IPS DF 6.9 (cell line): ENCODE results near the gene KLHL22.
"Not testable (repeated sequence)": the region's sequence is repeated elsewhere in the genome, so short reads cannot be mapped to it uniquely, and the experiment has no call there.

Experiments used
- DNase-seq: peaks from one replicate; pipeline ENCODE4 v3.0.0-alpha.2; 2013; ENCODE audit warnings: low read depth, low spot score
- H3K27ac ChIP-seq: one replicate; pipeline ENCODE4 v1.5.1; 2013; ENCODE audit warnings: low read length, control low read depth
- H3K27me3 ChIP-seq: 2 replicates; pipeline ENCODE4 v1.6.1; 2013; ENCODE audit warnings: mild to moderate bottlenecking, low read length; ENCODE audit not compliant: control insufficient read depth, insufficient read depth
- H3K36me3 ChIP-seq: 2 replicates; pipeline ENCODE4 v1.6.1; 2013; ENCODE audit warnings: low read length; ENCODE audit not compliant: control insufficient read depth, insufficient read depth
- H3K4me1 ChIP-seq: 2 replicates; pipeline ENCODE4 v1.6.1; 2013; ENCODE audit warnings: low read length; ENCODE audit not compliant: control insufficient read depth, insufficient read depth
- H3K4me3 ChIP-seq: 2 replicates; pipeline ENCODE4 v1.5.1; 2013; ENCODE audit warnings: mild to moderate bottlenecking, low read length
- H3K9me3 ChIP-seq: 2 replicates; pipeline ENCODE4 v1.6.1; 2013; ENCODE audit warnings: low read length, inconsistent platforms; ENCODE audit not compliant: control insufficient read depth, insufficient read depth
- WGBS: extraction: QIAGEN DNeasy Blood & Tissue Kit; methylation state at CpG from one replicate; pipeline ENCODE4 v1.1.7; 2013; ENCODE audit warnings: mixed read lengths, missing lambda C conversion rate; ENCODE audit not compliant: insufficient read length, insufficient coverage; 5-methylcytosine and 5-hydroxymethylcytosine counted together

KLHL22 gene

DNA sequence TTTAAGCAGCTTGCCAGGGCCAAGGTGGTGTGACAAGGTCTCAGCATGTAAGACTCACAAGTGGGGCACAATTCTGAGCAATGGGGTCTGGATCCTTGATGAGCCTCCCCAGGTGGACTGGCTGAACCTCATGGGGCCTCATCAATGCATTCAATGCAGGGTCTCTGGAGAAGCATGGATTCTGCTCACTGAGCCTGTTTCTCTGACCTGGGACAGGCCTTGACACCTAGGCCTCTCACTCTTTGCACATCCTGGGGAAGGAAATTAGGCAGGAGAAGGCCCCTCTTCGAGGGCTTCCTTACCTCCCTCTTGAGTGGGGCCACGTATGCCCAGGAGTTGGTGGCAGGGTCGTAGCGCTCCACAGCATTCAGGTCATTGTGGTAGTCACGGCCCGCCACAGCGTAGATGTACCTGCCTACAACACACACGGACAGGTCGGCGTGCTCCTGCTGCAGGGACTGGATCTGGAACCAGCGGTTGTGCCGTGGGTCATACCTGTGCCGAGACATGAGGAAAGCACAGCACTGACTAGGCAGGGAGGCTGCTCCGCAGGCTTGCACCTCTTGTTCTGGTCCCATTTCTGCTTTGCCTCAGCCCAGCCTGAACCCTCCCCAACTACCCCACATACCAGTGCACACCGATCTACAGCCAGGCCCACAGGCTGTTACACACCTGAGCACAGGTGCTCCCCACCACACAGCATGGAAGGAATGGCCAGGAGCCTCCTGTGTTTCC is 37.9 kb downstream of the KLHL22 start:
- Histone ChIP-seq H3K4me3 (no peak overlapping the region), H3K27me3 (no peaks in the 10 kb centered on the region), H3K27ac (no peak overlapping the region), H3K36me3 (no peaks in the 10 kb centered on the region), H3K4me1 (no peaks in the 10 kb centered on the region; the same call in 1 of the 2 replicates), H3K9me3 (no peaks in the 10 kb centered on the region)
- WGBS: no CpG with 5 or more reads among the region's 15 CpGs
- DNase-seq: no peak

GRCh38 chr22:20456722-20457076 is 38.9 kb downstream of the KLHL22 start:
- Histone ChIP-seq H3K36me3 (no peaks in the 10 kb centered on the region), H3K4me1 (no peaks in the 10 kb centered on the region; the same call in 1 of the 2 replicates), H3K4me3 (no peak overlapping the region), H3K9me3 (no peaks in the 10 kb centered on the region), H3K27ac (no peak overlapping the region), H3K27me3 (no peaks in the 10 kb centered on the region)
- WGBS: no CpG with 5 or more reads among the region's 3 CpGs
- DNase-seq: no peak

DNA sequence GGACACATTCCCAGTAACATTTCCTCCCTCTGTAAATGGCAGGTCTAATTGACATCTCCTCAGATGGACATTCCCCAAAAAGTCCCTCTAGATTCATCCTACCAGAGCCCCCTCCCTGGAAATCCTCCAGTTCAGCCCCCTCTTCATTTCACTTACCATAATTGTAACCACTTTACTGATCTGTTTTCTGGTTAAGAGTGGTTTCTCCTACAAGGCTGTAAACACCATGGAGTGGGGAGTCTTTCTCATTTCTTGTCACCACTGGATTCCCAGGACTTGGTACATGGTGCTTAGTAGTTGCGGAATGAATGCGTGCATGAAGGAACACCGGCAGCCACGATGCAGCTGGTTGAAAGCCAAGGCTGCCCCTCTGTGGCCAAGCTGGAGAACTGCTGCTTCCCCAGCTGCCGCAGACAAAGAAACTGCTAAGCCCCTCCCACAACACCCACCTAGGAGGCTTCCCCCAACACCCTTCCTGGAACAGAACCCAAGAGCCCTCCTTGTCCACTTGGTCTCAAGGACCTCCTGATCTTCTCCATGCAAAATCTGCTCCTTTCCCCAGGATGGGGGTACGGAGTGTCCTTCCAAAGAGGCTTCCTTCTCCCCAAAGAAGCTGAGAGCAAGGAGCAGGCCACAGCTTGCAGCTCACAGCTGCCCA is 39.4 kb downstream of the KLHL22 start:
- Histone ChIP-seq H3K9me3 (no peaks in the 10 kb centered on the region), H3K27ac (no peak overlapping the region), H3K27me3 (no peaks in the 10 kb centered on the region), H3K4me1 (no peaks in the 10 kb centered on the region; the same call in 1 of the 2 replicates), H3K36me3 (no peaks in the 10 kb centered on the region), H3K4me3 (no peak overlapping the region)
- DNase-seq: peak; percentile 81
- no CpG with 5 or more reads among the region's 6 CpGs for WGBS

DNA sequence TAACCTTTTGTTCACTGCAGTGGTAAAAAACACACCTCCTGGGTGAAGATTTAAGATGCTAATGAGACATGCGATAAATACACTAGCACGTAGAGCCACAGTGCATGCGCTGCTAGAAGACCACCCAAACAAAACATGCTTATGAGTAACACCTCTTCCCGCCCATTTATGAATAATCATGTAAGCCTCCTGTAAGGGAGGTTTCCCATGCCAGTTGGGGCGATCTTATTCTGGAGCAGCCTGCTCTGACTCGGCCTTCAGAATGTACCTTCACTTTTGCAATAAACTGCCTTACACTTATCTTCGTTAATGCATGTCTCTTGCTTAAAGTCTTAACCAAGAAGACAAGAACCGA is 39.9 kb downstream of the KLHL22 start:
- no CpG with 5 or more reads among the region's 8 CpGs for WGBS
- no peak overlapping the region for H3K4me3 ChIP-seq
- H3K27ac ChIP-seq: no peak overlapping the region
- H3K27me3 ChIP-seq: no peaks in the 10 kb centered on the region
- H3K9me3 ChIP-seq: no peaks in the 10 kb centered on the region
- H3K36me3 ChIP-seq: no peaks in the 10 kb centered on the region
- no peaks in the 10 kb centered on the region; the same call in 1 of the 2 replicates for H3K4me1 ChIP-seq
- DNase-seq: no peak

DNA sequence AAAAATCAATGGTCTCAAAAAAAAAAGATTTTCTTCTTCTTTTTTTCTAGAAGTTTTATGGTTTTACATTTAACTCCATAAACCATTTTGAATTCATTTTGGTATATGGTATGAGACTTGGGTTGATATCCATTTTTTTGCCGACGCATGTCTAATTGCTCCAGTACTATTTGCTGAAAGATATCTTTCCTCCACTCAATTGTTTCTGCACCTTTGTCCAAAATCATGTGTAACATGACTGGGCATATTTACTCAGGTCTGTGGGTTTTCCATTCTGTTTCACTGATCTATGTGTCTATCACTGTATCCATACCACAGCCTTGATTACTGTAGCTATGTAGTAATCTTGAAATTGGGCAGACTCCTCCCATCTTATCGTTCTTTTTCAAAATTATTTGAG is 42.4 kb downstream of the KLHL22 start:
- Histone ChIP-seq H3K4me1 (no peaks in the 10 kb centered on the region; the same call in 1 of the 2 replicates), H3K9me3 (no peaks in the 10 kb centered on the region), H3K27ac (no peak overlapping the region), H3K27me3 (no peaks in the 10 kb centered on the region), H3K4me3 (no peak overlapping the region), H3K36me3 (no peaks in the 10 kb centered on the region)
- no peak for DNase-seq
- no CpG with 5 or more reads among the region's 3 CpGs for WGBS

DNA sequence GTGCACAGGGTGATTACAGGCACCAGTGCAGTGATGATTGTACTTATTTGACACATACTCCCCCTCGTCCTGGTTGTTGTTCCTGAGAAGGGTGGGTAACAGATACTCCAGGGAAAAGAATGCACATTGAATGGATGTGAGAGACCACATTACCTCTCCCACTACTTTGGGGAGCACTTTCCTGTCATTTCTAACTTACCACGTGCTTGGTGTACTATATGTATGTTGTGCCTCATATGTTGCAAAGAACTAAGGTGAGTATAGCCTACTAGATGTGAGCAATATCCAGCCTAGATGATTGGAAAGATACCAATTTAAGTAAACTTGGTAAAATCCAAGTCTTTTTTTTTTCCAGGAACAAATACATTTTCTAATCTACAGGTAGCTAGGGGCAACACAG is 43.7 kb downstream of the KLHL22 start:
- H3K27ac ChIP-seq: no peak overlapping the region
- no peaks in the 10 kb centered on the region for H3K9me3 ChIP-seq
- H3K27me3 ChIP-seq: no peaks in the 10 kb centered on the region
- no peaks in the 10 kb centered on the region; the same call in 1 of the 2 replicates for H3K4me1 ChIP-seq
- H3K4me3 ChIP-seq: no peak overlapping the region
- no peak for DNase-seq
- H3K36me3 ChIP-seq: no peaks in the 10 kb centered on the region
- no CpG with 5 or more reads among the region's 2 CpGs for WGBS

- H3K27ac ChIP-seq, H3K36me3 ChIP-seq, H3K9me3 ChIP-seq, DNase-seq, H3K4me1 ChIP-seq, H3K4me3 ChIP-seq, H3K27me3 ChIP-seq: not testable (repeated sequence)
- no CpG with 5 or more reads among the region's 15 CpGs for WGBS
These were observed 44.3 kb downstream of the KLHL22 start for GRCh38 chr22:20451129-20451778.

- H3K9me3 ChIP-seq: no peaks in the 10 kb centered on the region
- H3K36me3 ChIP-seq: no peaks in the 10 kb centered on the region
- DNase-seq: no peak
- H3K4me3 ChIP-seq: no peak overlapping the region
- WGBS: no CpG with 5 or more reads among the region's 1 CpG
- no peaks in the 10 kb centered on the region for H3K27me3 ChIP-seq
- H3K4me1 ChIP-seq: no peaks in the 10 kb centered on the region
- no peak overlapping the region for H3K27ac ChIP-seq
These were observed 45.1 kb downstream of the KLHL22 start for GRCh38 chr22:20450551-20450906.

GRCh38 chr22:20449819-20450550 is 45.6 kb downstream of the KLHL22 start:
- no peak overlapping the region for H3K4me3 ChIP-seq
- H3K4me1 ChIP-seq: no peaks in the 10 kb centered on the region
- H3K9me3 ChIP-seq: no peaks in the 10 kb centered on the region
- no peak overlapping the region for H3K27ac ChIP-seq
- H3K27me3 ChIP-seq: no peaks in the 10 kb centered on the region
- no peaks in the 10 kb centered on the region for H3K36me3 ChIP-seq
- no CpG with 5 or more reads among the region's 19 CpGs for WGBS
- no peak for DNase-seq

DNA sequence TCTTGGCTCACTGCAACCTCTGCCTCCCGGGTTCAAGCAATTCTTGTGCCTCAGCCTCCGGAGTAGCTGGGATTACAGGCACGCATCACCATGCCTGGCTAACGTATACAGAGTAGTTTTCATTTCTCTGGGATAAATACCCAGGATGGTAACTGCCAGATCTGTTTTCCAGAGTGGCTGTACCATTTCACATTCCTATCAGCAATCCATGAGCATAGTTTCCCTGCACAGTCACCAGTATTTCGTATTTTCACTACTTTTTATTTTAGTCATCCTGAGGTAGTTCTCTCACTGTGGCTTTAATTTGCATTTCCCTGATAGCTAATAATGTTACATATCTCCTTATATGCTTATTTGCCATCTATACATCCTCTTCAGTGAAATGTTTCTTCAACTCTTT is 47.0 kb downstream of the KLHL22 start:
- WGBS: no CpG with 5 or more reads among the region's 5 CpGs
- DNase-seq: no peak
- Histone ChIP-seq H3K9me3 (no peaks in the 10 kb centered on the region), H3K27ac (no peak overlapping the region), H3K27me3 (no peaks in the 10 kb centered on the region), H3K4me3 (no peak overlapping the region), H3K36me3 (no peaks in the 10 kb centered on the region), H3K4me1 (no peaks in the 10 kb centered on the region)
